Stimulated activated CD8-positive, alpha-beta memory T cell treated with anti-CD3 and anti-CD28 coated beads, Interleukin-4, amount 100 ng/mL, for 4 hours (primary cell): ENCODE measurements around the gene TMEM259.

ENCODE experiments used
- DNase-seq, 2 donors: peaks; one replicate each; pipeline ENCODE4 v3.0.0-alpha.2; 2020; ENCODE audit warnings: low read depth in 2 of 2, low spot score in 1 of 2

Gene TMEM259

DNA sequence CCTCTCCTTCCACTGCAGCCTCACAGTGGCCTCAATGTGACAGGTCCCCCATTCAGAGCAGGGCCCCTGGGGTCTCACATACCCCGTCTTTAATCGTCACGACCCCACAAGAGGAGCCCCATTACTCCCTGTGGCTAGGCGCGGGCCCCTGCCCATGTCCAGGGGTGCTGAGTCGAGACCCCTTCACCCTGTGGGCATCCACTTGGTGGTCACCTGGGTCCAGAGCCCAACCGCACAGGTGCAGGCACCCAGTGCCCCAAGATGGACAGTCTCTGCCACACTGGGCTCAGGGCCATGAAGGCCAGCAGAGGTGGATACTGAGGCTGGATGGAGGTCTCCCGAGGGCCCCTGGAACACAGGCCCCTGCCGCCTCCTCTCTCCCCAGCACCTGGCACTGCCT is 3.0 kb downstream of the TMEM259 start:
- no peak for DNase-seq

DNA sequence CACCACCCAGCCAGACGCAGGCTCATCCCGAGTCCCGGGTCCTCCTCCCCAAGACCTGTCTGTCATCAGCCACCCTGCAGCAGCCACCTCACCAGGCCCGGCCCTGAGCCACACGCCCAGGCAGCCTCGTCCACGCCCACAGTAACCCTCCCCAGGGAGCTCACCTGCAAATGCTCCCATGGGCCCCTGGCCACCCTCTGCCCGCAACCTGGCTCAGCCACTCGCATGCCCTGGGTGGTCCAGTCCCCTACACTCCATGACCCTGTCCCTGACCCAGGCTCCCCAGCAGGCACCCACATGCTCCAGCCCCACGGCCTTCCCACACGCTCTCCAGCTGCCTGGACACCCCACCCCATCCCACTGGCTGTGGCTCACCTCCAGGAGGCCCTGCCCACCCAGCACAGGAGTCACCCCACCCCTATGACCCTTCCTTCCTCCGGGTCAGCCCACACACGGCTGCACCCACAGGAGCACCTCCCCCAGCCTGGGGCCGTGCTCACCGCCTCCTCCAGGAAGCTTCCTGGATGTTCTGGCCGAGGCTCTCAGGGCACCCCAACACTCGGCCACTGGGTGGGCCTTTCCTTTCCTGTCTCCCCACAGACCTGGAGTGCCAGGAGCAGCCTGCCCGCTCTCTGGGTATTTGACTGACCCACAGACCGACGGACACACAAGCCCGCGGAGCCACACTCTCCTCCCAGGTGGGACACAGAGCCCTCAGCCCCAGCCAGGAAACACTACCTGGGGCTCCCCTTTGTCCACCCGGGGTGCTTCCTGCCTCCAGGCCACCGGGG is 3.6 kb downstream of the TMEM259 start:
- DNase-seq = no peak

DNA sequence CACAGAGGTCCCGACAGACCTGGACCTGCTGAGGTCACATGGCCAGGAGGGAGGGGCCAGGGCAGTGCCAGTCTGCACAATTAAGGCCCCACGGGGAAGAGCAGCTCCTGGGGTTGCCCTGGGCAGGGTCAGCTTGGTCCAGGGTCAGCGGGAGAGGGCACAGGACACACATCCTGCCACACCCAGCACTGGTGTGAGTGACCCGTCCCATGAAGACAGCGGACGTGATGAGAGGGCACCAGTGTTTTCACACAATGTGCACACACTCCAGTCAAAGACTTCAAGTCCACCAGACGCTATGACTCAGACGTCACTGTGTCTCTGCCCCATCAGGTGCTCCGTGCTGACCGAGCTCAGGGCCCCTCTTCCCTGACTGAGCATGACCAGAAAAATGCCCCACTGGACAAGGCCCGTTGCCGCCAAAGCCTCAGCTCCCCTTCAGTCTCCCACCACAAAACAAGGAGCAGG is 4.2 kb downstream of the TMEM259 start:
- DNase-seq = no peak

- no peak for DNase-seq
Observed at GRCh38 chr19:1015782-1016646, 4.9 kb downstream of the TMEM259 start.

- DNase-seq = no peak
Observed at GRCh38 chr19:1015061-1015781, 5.7 kb downstream of the TMEM259 start.

GRCh38 chr19:1014161-1015060 is 6.5 kb downstream of the TMEM259 start:
- DNase-seq = no peak

DNA sequence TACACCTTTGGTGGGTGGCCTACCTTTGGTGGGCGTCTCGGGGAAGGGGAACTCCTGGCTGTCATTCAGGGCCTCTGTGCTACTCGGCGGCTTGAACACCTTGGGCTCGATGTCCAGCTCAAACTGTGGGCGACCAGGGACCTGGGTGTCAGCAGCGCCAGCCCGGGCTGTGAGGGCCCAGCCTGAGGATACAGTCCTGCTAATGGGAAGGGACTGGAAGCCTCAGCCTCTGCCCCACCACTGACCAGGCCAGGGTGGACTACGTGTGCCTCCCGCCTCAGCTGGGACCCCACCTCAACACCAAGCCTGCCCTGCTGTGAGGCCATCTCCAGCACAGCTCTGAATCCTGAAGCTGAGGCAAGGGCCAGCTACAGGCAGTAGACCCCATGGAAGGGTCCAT is 7.7 kb downstream of the TMEM259 start:
- DNase-seq = no peak

- DNase-seq = no peak
Observed at GRCh38 chr19:1012334-1012733, 8.6 kb downstream of the TMEM259 start.

GRCh38 chr19:1011831-1012333 is 9.0 kb downstream of the TMEM259 start:
- no peak for DNase-seq

GRCh38 chr19:1010586-1011510 is 10.1 kb downstream of the TMEM259 start:
- DNase-seq = no peak

GRCh38 chr19:1009981-1010538 is 10.9 kb downstream of the TMEM259 start:
- DNase-seq = no peak

GRCh38 chr19:1009041-1009980 is 11.6 kb downstream of the TMEM259 start:
- DNase-seq = no peak

GRCh38 chr19:1008268-1009040 is 12.5 kb downstream of the TMEM259 start:
- no peak for DNase-seq

- DNase-seq = no peak
Observed at GRCh38 chr19:1007399-1008251, 13.3 kb downstream of the TMEM259 start.

DNA sequence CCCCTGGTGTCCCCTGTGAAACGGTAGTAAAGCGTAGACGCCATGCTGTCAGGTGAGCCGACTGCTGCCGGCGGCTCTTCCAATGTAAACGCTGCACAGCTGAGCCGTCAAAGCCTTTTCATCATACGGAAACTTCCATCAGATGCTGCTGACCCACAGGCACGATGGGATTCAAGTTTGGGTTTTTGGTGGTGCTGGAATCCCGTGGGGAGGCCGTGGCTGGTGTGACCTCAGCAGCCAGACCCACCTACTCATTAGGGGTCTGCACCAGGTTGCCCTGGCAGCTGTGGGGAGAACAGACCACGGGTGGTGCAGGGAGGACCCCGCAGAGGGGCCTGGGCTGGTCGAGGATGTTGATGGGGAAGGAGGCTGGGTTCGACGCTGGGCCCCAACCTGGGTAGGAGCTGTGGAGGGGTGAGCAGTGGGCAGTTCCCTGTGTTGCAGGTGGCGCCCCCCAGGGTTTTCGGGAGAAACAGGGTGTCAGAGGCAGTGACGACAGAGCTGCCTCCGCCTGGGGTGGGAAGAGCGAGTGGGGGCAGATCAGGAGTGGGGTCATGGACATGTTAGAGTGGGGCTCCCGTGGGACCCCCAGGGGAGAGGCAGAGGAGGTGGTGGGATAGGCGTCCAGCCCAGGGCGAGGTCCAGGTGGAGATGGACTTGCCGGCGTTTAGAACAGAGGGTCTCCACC is 14.1 kb downstream of the TMEM259 start:
- DNase-seq = no peak
